AG09309 (cell line): ENCODE results near the gene ZC3H12C.
A peak's percentile ranks its signal among the peaks of the same experiment; 100 is the strongest.

Experiments
- DNase-seq: peaks from one replicate; pipeline ENCODE4 v3.0.0-alpha.2; 2010; ENCODE audit warnings: low read depth
- H3K4me3 ChIP-seq: 2 replicates; pipeline ENCODE4 v1.5.1; 2011; ENCODE audit warnings: mild to moderate bottlenecking, low read depth, low read length, moderate library complexity; ENCODE audit not compliant: control insufficient read depth
- TF ChIP-seq, protein P1 (sequence below): IDR thresholded peaks from 2 replicates; pipeline ENCODE4 v1.5.1; 2011; ENCODE audit warnings: mild to moderate bottlenecking, low read depth, low read length, inconsistent platforms; ENCODE audit not compliant: insufficient read depth, control insufficient read depth; ENCODE audit errors: missing control alignments

The ZC3H12C gene

GRCh38 chr11:110147962-110148709, 54.9 kb downstream of the ZC3H12C start:
- TF ChIP-seq, protein P1, sequence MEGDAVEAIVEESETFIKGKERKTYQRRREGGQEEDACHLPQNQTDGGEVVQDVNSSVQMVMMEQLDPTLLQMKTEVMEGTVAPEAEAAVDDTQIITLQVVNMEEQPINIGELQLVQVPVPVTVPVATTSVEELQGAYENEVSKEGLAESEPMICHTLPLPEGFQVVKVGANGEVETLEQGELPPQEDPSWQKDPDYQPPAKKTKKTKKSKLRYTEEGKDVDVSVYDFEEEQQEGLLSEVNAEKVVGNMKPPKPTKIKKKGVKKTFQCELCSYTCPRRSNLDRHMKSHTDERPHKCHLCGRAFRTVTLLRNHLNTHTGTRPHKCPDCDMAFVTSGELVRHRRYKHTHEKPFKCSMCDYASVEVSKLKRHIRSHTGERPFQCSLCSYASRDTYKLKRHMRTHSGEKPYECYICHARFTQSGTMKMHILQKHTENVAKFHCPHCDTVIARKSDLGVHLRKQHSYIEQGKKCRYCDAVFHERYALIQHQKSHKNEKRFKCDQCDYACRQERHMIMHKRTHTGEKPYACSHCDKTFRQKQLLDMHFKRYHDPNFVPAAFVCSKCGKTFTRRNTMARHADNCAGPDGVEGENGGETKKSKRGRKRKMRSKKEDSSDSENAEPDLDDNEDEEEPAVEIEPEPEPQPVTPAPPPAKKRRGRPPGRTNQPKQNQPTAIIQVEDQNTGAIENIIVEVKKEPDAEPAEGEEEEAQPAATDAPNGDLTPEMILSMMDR = no peak
- peak; percentile 57 for DNase-seq
- no peak overlapping the region for H3K4me3 ChIP-seq

- TF ChIP-seq, protein P1 = no peak
- peak; percentile 68 for DNase-seq
- no peak overlapping the region for H3K4me3 ChIP-seq
Measured at GRCh38 chr11:110148775-110149744, 55.9 kb downstream of the ZC3H12C start.

DNA sequence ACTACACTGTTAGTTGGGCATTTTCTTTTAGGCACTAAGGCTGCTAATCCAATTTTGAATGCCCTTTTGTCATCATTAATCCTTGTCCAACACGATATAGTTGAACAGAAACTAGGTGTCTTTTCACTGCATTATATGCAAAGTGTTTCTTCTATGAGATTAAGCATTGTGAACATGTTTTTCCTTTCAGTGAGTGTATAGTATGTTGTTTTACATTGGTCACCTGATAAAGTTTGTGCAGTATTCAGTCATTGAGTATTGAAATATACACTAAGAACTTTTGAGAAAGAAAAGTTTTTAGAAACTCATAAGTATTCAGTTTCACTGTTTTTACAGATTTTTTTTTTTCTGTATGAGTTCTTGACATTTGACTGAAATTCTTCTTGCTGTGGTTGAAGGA, 59.0 kb downstream of the ZC3H12C start:
- no peak overlapping the region for H3K4me3 ChIP-seq
- no peak for DNase-seq
- TF ChIP-seq, protein P1 = no peak

DNA sequence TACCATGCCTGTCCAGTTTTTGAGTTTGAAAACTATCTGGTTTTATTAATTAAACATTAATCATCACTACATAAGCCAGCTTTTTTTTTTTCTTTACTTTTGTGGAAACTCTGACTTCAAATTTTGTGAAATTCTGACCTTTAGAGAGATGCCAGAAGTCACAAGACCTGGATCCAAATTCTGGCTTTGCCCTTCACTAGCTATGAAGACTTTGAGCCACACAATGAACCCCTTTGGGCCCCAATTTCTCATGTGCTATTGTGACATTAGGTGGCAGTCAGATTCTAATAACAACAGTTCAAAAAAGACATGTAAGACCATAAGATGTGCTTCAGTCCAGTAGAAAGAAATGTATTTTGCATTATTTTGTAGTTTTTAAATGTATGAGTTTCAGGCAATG, 60.3 kb downstream of the ZC3H12C start:
- no peak for DNase-seq
- TF ChIP-seq, protein P1 = no peak
- H3K4me3 ChIP-seq = no peak overlapping the region

GRCh38 chr11:110156503-110156902, 63.3 kb downstream of the ZC3H12C start:
- H3K4me3 ChIP-seq = no peak overlapping the region
- TF ChIP-seq, protein P1 = no peak
- DNase-seq = no peak

GRCh38 chr11:110158317-110159200, 65.4 kb downstream of the ZC3H12C start:
- TF ChIP-seq, protein P1 = no peak
- no peak for DNase-seq
- no peak overlapping the region for H3K4me3 ChIP-seq
